WTC11 (cell line): Measurements from ENCODE around the gene NCBP2. TPM values are rescaled to one million over a fixed set of nuclear protein-coding genes. Genes with fewer than 3 reads are reported as not detected.
A peak's percentile ranks its signal among the peaks of the same experiment; 100 is the strongest.

Experiments
- ATAC-seq: fragments of 200-7000 bp; cut with Tn5 transposase; 2 replicates; pipeline ENCODE4 v1.10.0; 2021; ENCODE audit warnings: mild to moderate bottlenecking, moderate library complexity
- CTCF ChIA-PET: fragments of 300-600 bp; sonication (Branson Sonifier 250); formaldehyde crosslinking; loops from one replicate; lab custom pipeline; 2021; ENCODE audit warnings: antibody characterized with exemption; lab: Charles Lee
- POLR2A ChIA-PET: fragments of 350-600 bp; sonication (Branson Sonifier 250); formaldehyde crosslinking; loops from one replicate; lab custom pipeline; 2021; ENCODE audit warnings: antibody characterized with exemption; lab: Charles Lee
- DNase-seq: peaks from one replicate; pipeline ENCODE4 v3.0.0; 2021; ENCODE audit warnings: low spot score
- H3K27ac Mint-ChIP-seq: 2 replicates; pipeline ENCODE4 v1.8.0; 2021; ENCODE audit warnings: mixed read lengths
- H3K27me3 Mint-ChIP-seq: 2 replicates; pipeline ENCODE4 v1.8.0; 2021; ENCODE audit warnings: low read depth, mild to moderate bottlenecking, moderate library complexity, mixed read lengths
- H3K36me3 Mint-ChIP-seq: 2 replicates; pipeline ENCODE4 v1.8.0; 2021; ENCODE audit warnings: mixed read lengths
- H3K4me1 Mint-ChIP-seq: 2 replicates; pipeline ENCODE4 v1.8.0; 2022; ENCODE audit warnings: mixed read lengths
- H3K4me3 Mint-ChIP-seq: 2 replicates; pipeline ENCODE4 v1.8.0; 2021; ENCODE audit warnings: mild to moderate bottlenecking, moderate library complexity, mixed read lengths
- H3K9me3 Mint-ChIP-seq: 2 replicates; pipeline ENCODE4 v1.8.0; 2021; ENCODE audit warnings: mixed read lengths
- E2F1 ChIP-seq: sonication (generic); formaldehyde crosslinking; IDR thresholded peaks from 2 replicates; pipeline ENCODE4 v1.8.0; 2022; ENCODE audit warnings: mild to moderate bottlenecking, missing genetic modification reagents
- E2F4 ChIP-seq: sonication (generic); formaldehyde crosslinking; IDR thresholded peaks from 2 replicates; pipeline ENCODE4 v1.8.1; 2022; ENCODE audit warnings: low read depth, mild to moderate bottlenecking, moderate library complexity, missing genetic modification reagents, borderline replicate concordance
- EMX1 ChIP-seq: fragments of 250-450 bp; sonication (Bioruptor Pico); IDR thresholded peaks from 2 replicates; pipeline ENCODE4 v1.8.0; 2021; ENCODE audit warnings: mild to moderate bottlenecking
- ESRRA ChIP-seq: sonication (generic); formaldehyde crosslinking; IDR thresholded peaks from 2 replicates; pipeline ENCODE4 v1.8.1; 2022; ENCODE audit warnings: mild to moderate bottlenecking, missing genetic modification reagents, borderline replicate concordance
- ETV6 ChIP-seq: sonication (generic); formaldehyde crosslinking; IDR thresholded peaks from 2 replicates; pipeline ENCODE4 v1.8.1; 2022; ENCODE audit warnings: mild to moderate bottlenecking, missing genetic modification reagents
- FOXP1 ChIP-seq: sonication (generic); formaldehyde crosslinking; IDR thresholded peaks from 2 replicates; pipeline ENCODE4 v1.8.0; 2022; ENCODE audit warnings: missing genetic modification reagents, mild to moderate bottlenecking, moderate library complexity, borderline replicate concordance
- GTF2I ChIP-seq: fragments of 250-450 bp; sonication (Bioruptor Pico); conservative IDR thresholded peaks from 2 replicates; pipeline ENCODE4 v1.4.0; 2021; ENCODE audit warnings: mild to moderate bottlenecking
- IRF1 ChIP-seq: sonication (generic); formaldehyde crosslinking; IDR thresholded peaks from 2 replicates; pipeline ENCODE4 v1.8.0; 2023; ENCODE audit warnings: missing genetic modification reagents
- JAZF1 ChIP-seq: fragments of 250-450 bp; sonication (Bioruptor Pico); IDR thresholded peaks from 2 replicates; pipeline ENCODE4 v1.9.0; 2021; ENCODE audit warnings: moderate library complexity, mild to moderate bottlenecking, inconsistent platforms
- KAT7 ChIP-seq: sonication (generic); formaldehyde crosslinking; IDR thresholded peaks from 2 replicates; pipeline ENCODE4 v1.8.1; 2023; ENCODE audit warnings: missing genetic modification reagents, mild to moderate bottlenecking, borderline replicate concordance
- MLX ChIP-seq: sonication (generic); formaldehyde crosslinking; IDR thresholded peaks from 2 replicates; pipeline ENCODE4 v1.8.1; 2023; ENCODE audit warnings: mild to moderate bottlenecking, missing genetic modification reagents, moderate library complexity
- MYBL2 ChIP-seq: sonication (generic); formaldehyde crosslinking; IDR thresholded peaks from 2 replicates; pipeline ENCODE4 v1.8.1; 2023; ENCODE audit warnings: mild to moderate bottlenecking, moderate library complexity, missing genetic modification reagents
- NFYB ChIP-seq: sonication (generic); formaldehyde crosslinking; conservative IDR thresholded peaks from 2 replicates; pipeline ENCODE4 v1.8.0; 2022; ENCODE audit warnings: low read depth, missing genetic modification reagents
- NR2C2 ChIP-seq: sonication (generic); formaldehyde crosslinking; IDR thresholded peaks from 2 replicates; pipeline ENCODE4 v1.8.0; 2022; ENCODE audit warnings: mild to moderate bottlenecking, missing genetic modification reagents
- OVOL2 ChIP-seq: fragments of 250-450 bp; sonication (Bioruptor Pico); IDR thresholded peaks from 2 replicates; pipeline ENCODE4 v1.9.0; 2021; ENCODE audit warnings: mild to moderate bottlenecking, borderline replicate concordance
- RELA ChIP-seq: sonication (generic); formaldehyde crosslinking; IDR thresholded peaks from 2 replicates; pipeline ENCODE4 v1.8.1; 2022; ENCODE audit warnings: missing genetic modification reagents, mild to moderate bottlenecking, borderline replicate concordance
- RORB ChIP-seq: fragments of 250-450 bp; sonication (Bioruptor Pico); IDR thresholded peaks from 2 replicates; pipeline ENCODE4 v1.9.0; 2021; ENCODE audit warnings: mild to moderate bottlenecking
- SMAD4 ChIP-seq: sonication (generic); formaldehyde crosslinking; IDR thresholded peaks from 2 replicates; pipeline ENCODE4 v1.8.0; 2022; ENCODE audit warnings: mild to moderate bottlenecking, missing genetic modification reagents
- TEAD4 ChIP-seq: sonication (generic); formaldehyde crosslinking; IDR thresholded peaks from 2 replicates; pipeline ENCODE4 v1.8.0; 2022; ENCODE audit warnings: mild to moderate bottlenecking, missing genetic modification reagents
- USF1 ChIP-seq: sonication (generic); formaldehyde crosslinking; IDR thresholded peaks from 2 replicates; pipeline ENCODE4 v1.8.0; 2022; ENCODE audit warnings: mild to moderate bottlenecking, missing genetic modification reagents
- ZBTB21 ChIP-seq: sonication (generic); formaldehyde crosslinking; IDR thresholded peaks from 2 replicates; pipeline ENCODE4 v1.8.1; 2023; ENCODE audit warnings: mild to moderate bottlenecking, missing genetic modification reagents, borderline replicate concordance
- ZMAT4 ChIP-seq: fragments of 250-450 bp; sonication (Bioruptor Pico); IDR thresholded peaks from 2 replicates; pipeline ENCODE4 v1.9.0; 2021; ENCODE audit warnings: mild to moderate bottlenecking
- ZNF232 ChIP-seq: sonication (generic); formaldehyde crosslinking; IDR thresholded peaks from 2 replicates; pipeline ENCODE4 v1.8.0; 2022; ENCODE audit warnings: mild to moderate bottlenecking, missing genetic modification reagents
- ZNF263 ChIP-seq: sonication (generic); formaldehyde crosslinking; IDR thresholded peaks from 2 replicates; pipeline ENCODE4 v1.8.1; 2022; ENCODE audit warnings: low read depth, mild to moderate bottlenecking, moderate library complexity, missing genetic modification reagents
- ZNF396 ChIP-seq: fragments of 250-450 bp; sonication (Bioruptor Pico); IDR thresholded peaks from 2 replicates; pipeline ENCODE4 v1.8.0; 2021; ENCODE audit warnings: mild to moderate bottlenecking, moderate library complexity, borderline replicate concordance
- ZNF416 ChIP-seq: fragments of 250-450 bp; sonication (Bioruptor Pico); IDR thresholded peaks from 2 replicates; pipeline ENCODE4 v1.9.0; 2021; ENCODE audit warnings: mild to moderate bottlenecking, inconsistent platforms
- ZNF512 ChIP-seq: sonication (generic); formaldehyde crosslinking; IDR thresholded peaks from 2 replicates; pipeline ENCODE4 v1.8.1; 2022; ENCODE audit warnings: missing genetic modification reagents, borderline replicate concordance
- ZSCAN18 ChIP-seq: fragments of 250-450 bp; sonication (Bioruptor Pico); IDR thresholded peaks from 2 replicates; pipeline ENCODE4 v2.1.2; 2022; ENCODE audit warnings: mild to moderate bottlenecking, moderate library complexity
- total RNA-seq: library from RNA; stranded (reverse); gene quantifications from 3 replicates; pipeline ENCODE4 v1.2.3, GENCODE V29; 2021

The NCBP2 gene
- total RNA-seq, 1 experiment from 2014 or later = 96.9 TPM

- peaks cover 3% of the 10 kb centered on the region; the same call in 1 of the 2 replicates for H3K9me3 Mint-ChIP-seq
- POLR2A ChIA-PET = interaction anchor here (0.5 kb wide), 1 partner anchor 488 kb away, joined by 3 read pairs; no protein-coding TSS in a partner anchor
- H3K27me3 Mint-ChIP-seq = peaks cover 62% of the 10 kb centered on the region
- TF ChIP-seq TEAD4 (no peak), ETV6 (peak; percentile 73; the same call in 1 of the 2 replicates), ZBTB21 (CRISPR knock-in tag) (no peak), ESRRA (CRISPR knock-in tag) (no peak), ZNF263 (no peak), USF1 (CRISPR knock-in tag) (no peak), ZNF232 (CRISPR knock-in tag) (no peak), NR2C2 (CRISPR knock-in tag) (no peak), RELA (CRISPR knock-in tag) (no peak), MLX (CRISPR knock-in tag) (0 out of 2 replicates have a peak, but pooled peaks have one; percentile 33), FOXP1 (CRISPR knock-in tag) (peak; percentile 88), MYBL2 (no peak), ZSCAN18 (CRISPR knock-in tag) (no peak), IRF1 (CRISPR knock-in tag) (peak; percentile 6; the same call in 1 of the 2 replicates), ZNF512 (no peak), JAZF1 (CRISPR knock-in tag) (no peak), NFYB (CRISPR knock-in tag) (no peak; the same call in 1 of the 2 replicates), ZMAT4 (CRISPR knock-in tag) (no peak), GTF2I (CRISPR knock-in tag) (no peak), ZNF396 (CRISPR knock-in tag) (no peak), SMAD4 (CRISPR knock-in tag) (no peak), KAT7 (CRISPR knock-in tag) (no peak), ZNF416 (0 out of 2 replicates have a peak, but pooled peaks have one; percentile 31), OVOL2 (CRISPR knock-in tag) (no peak), EMX1 (CRISPR knock-in tag) (no peak), RORB (CRISPR knock-in tag) (no peak), E2F4 (CRISPR knock-in tag) (no peak), E2F1 (no peak)
Measured at GRCh38 chr3:196969660-196970546, 27.6 kb upstream of the NCBP2 start.

More at GRCh38 chr3:196969660-196970546, 27.6 kb upstream of the NCBP2 start:
- H3K4me3 Mint-ChIP-seq = peak overlapping the region; percentile 61
- CTCF ChIA-PET = interaction anchor here (0.6 to 1.4 kb wide), 12 partner anchors 10 to 360 kb away, joined by 3 to 10 read pairs (median 4); partner anchors contain the start of genes MELTF and NCBP2
- DNase-seq (peak; percentile 66), ATAC-seq (peak; percentile 60)
- H3K4me1 Mint-ChIP-seq = peaks cover 10% of the 10 kb centered on the region
- peaks cover 3% of the 10 kb centered on the region; the same call in 1 of the 2 replicates for H3K36me3 Mint-ChIP-seq
- H3K27ac Mint-ChIP-seq = no peak overlapping the region
